Neural progenitor cell (in vitro differentiated cells): ENCODE measurements around the gene PRRC2A. TPM values are rescaled to one million over a fixed set of nuclear protein-coding genes. Genes with fewer than 3 reads are reported as not detected.

Source experiments
- DNase-seq: peaks from one replicate; pipeline ENCODE4 v3.0.0-alpha.2; 2016; ENCODE audit warnings: low spot score
- H2AFZ ChIP-seq: fragments of 200-600 bp; sonication (generic); replicated peaks from 2 replicates; pipeline ENCODE4 v1.6.1; 2016; ENCODE audit warnings: antibody characterized with exemption
- H3F3A ChIP-seq: fragments of 200-600 bp; sonication (generic); 2 replicates; pipeline ENCODE4 v1.6.1; 2016; ENCODE audit warnings: antibody characterized with exemption, low read depth
- H3K27ac ChIP-seq: fragments of 200-600 bp; sonication (generic); 2 replicates; pipeline ENCODE4 v1.5.1; 2016; ENCODE audit warnings: mild to moderate bottlenecking
- H3K27me3 ChIP-seq: fragments of 200-600 bp; sonication (generic); 2 replicates; pipeline ENCODE4 v1.6.1; 2016; ENCODE audit warnings: mild to moderate bottlenecking, moderate library complexity
- H3K36me3 ChIP-seq: fragments of 200-600 bp; sonication (generic); 2 replicates; pipeline ENCODE4 v1.5.1; 2016
- H3K4me1 ChIP-seq: fragments of 200-600 bp; sonication (generic); 2 replicates; pipeline ENCODE4 v1.6.1; 2016; ENCODE audit warnings: mixed run types
- H3K4me2 ChIP-seq: fragments of 200-600 bp; sonication (generic); 2 replicates; pipeline ENCODE4 v1.6.1; 2016
- H3K4me3 ChIP-seq: fragments of 200-600 bp; sonication (generic); 2 replicates; pipeline ENCODE4 v1.5.1; 2016
- H3K79me2 ChIP-seq: fragments of 200-600 bp; sonication (generic); 2 replicates; pipeline ENCODE4 v1.6.1; 2016; ENCODE audit warnings: low read depth
- H3K9ac ChIP-seq: fragments of 200-600 bp; sonication (generic); 2 replicates; pipeline ENCODE4 v1.6.1; 2016
- H3K9me3 ChIP-seq: fragments of 200-600 bp; sonication (generic); 2 replicates; pipeline ENCODE4 v1.5.1; 2016; ENCODE audit warnings: low read depth
- H4K20me1 ChIP-seq: fragments of 200-600 bp; sonication (generic); 2 replicates; pipeline ENCODE4 v1.6.1; 2016; ENCODE audit warnings: low read depth
- H3K27ac Mint-ChIP-seq: 3 replicates; pipeline ENCODE4 v1.8.0; 2021; ENCODE audit warnings: mixed read lengths
- H3K27me3 Mint-ChIP-seq: 2 replicates; pipeline ENCODE4 v1.8.0; 2022; ENCODE audit warnings: low read depth, mild to moderate bottlenecking, inconsistent platforms, moderate library complexity, mixed read lengths; ENCODE audit not compliant: insufficient read depth
- H3K36me3 Mint-ChIP-seq: 3 replicates; pipeline ENCODE4 v1.8.0; 2021; ENCODE audit warnings: mixed read lengths
- H3K4me1 Mint-ChIP-seq: 3 replicates; pipeline ENCODE4 v1.8.0; 2021; ENCODE audit warnings: mixed read lengths
- H3K4me3 Mint-ChIP-seq: 3 replicates; pipeline ENCODE4 v1.8.0; 2021; ENCODE audit warnings: mild to moderate bottlenecking, moderate library complexity, mixed read lengths
- H3K9me3 Mint-ChIP-seq: 3 replicates; pipeline ENCODE4 v1.8.0; 2020; ENCODE audit warnings: mixed read lengths
- EZH2 ChIP-seq: fragments of 200-600 bp; sonication (generic); IDR thresholded peaks from 2 replicates; pipeline ENCODE4 v1.6.1; 2017; ENCODE audit warnings: antibody characterized with exemption, mild to moderate bottlenecking, moderate library complexity
- EZH2phosphoT487 ChIP-seq: fragments of 200-600 bp; sonication (generic); IDR thresholded peaks from 2 replicates; pipeline ENCODE4 v1.6.1; 2017; ENCODE audit warnings: antibody characterized with exemption
- total RNA-seq: library from RNA; depleted of rRNA; stranded (reverse); fragments of >200 nt; gene quantifications from 2 replicates; pipeline ENCODE4 v1.2.3, GENCODE V29; 2015; ENCODE audit warnings: low replicate concordance
- TF ChIP-seq, protein P1 (sequence below): fragments of 200-600 bp; sonication (generic); IDR thresholded peaks from 2 replicates; pipeline ENCODE4 v1.5.1; 2017; ENCODE audit warnings: antibody characterized with exemption, mild to moderate bottlenecking

Gene PRRC2A
- total RNA-seq, 1 donor from 2014 or later, result 55.5 TPM

DNA sequence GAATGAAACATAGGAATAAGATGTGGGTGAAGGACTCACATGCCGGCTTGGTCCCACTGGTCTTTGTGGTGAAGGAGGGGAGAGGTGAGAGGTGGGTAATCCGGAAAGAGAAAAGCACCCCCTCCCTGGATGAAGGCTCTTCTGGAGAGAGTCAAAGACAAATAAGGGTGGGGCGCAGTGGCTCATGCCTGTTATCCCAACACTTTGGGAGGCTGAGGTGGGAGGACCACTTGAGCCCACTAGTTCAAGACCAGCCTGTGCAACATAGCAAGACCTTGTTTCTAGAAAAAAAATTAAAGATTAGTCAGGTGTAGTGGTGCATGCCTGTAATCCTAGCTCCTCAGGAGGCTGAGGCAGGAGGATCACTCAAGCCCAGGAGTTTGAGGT, 41.4 kb upstream of the PRRC2A start:
- no peaks in the 10 kb centered on the region for H4K20me1 ChIP-seq
- H3K4me3 ChIP-seq, result no peak overlapping the region
- H3F3A ChIP-seq, result no peaks in the 10 kb centered on the region
- no peak for DNase-seq
- peaks cover 11% of the 10 kb centered on the region for H3K4me1 ChIP-seq
- H3K4me2 ChIP-seq, result no peak overlapping the region
- no peaks in the 10 kb centered on the region for H3K79me2 ChIP-seq
- H3K36me3 ChIP-seq, result no peaks in the 10 kb centered on the region
- H3K9me3 ChIP-seq, result no peaks in the 10 kb centered on the region
- Mint-ChIP-seq H3K27me3 (peaks cover 20% of the 10 kb centered on the region), H3K36me3 (no peaks in the 10 kb centered on the region), H3K27ac (no peak overlapping the region), H3K4me1 (peaks cover 15% of the 10 kb centered on the region), H3K4me3 (peak overlapping the region; percentile 42), H3K9me3 (no peaks in the 10 kb centered on the region)
- TF ChIP-seq, protein P1, sequence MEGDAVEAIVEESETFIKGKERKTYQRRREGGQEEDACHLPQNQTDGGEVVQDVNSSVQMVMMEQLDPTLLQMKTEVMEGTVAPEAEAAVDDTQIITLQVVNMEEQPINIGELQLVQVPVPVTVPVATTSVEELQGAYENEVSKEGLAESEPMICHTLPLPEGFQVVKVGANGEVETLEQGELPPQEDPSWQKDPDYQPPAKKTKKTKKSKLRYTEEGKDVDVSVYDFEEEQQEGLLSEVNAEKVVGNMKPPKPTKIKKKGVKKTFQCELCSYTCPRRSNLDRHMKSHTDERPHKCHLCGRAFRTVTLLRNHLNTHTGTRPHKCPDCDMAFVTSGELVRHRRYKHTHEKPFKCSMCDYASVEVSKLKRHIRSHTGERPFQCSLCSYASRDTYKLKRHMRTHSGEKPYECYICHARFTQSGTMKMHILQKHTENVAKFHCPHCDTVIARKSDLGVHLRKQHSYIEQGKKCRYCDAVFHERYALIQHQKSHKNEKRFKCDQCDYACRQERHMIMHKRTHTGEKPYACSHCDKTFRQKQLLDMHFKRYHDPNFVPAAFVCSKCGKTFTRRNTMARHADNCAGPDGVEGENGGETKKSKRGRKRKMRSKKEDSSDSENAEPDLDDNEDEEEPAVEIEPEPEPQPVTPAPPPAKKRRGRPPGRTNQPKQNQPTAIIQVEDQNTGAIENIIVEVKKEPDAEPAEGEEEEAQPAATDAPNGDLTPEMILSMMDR, result no peak
- TF ChIP-seq EZH2phosphoT487 (no peak), EZH2 (no peak)
- H2AFZ ChIP-seq, result no peak overlapping the region
- H3K27me3 ChIP-seq, result peaks cover 9% of the 10 kb centered on the region
- H3K9ac ChIP-seq, result no peak overlapping the region
- no peak overlapping the region for H3K27ac ChIP-seq

DNA sequence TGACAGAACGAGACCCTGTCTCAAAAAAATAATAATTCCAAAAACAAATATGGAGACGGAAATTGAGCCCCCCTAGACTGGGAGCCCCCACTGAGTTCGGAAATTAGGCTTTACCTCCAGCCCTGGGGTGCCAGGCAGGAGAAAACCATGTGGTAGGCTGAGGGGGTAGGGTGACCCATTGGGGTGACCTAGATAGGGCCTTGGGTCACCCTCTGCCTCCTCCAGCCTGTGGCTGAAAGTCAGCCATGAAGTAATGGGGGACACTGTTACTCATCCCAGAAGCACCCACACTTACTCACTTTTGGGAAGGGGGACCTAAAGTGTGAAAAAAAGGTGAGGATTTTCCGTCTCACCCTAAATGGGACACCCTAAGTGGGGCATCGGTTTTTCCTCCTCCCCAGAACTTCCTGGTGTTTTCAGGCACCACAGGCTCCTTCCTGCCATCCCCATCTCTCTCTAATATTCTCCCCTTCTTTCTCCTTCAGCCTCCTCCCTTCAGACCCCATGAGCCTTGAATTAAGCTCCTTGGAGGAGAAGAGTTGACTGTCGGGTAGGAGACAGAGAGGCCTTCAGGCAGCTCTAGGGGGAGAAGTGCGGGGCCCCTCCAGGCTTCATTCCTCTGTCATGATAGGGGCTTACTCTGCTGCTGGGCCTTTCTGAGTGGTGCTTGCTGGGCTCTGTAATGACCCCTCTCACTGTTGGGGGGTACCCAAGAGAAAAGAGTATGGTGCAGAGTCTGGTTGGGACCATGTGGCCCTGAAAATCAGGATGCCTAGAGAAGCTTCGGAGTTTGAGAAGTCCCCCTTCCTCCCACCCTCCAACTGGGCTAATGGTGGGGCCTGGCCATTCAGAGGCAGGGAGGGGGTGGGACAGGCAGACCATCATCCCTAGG, 40.7 kb upstream of the PRRC2A start:
- Histone ChIP-seq H3K27me3 (peaks cover 9% of the 10 kb centered on the region), H2AFZ (no peak overlapping the region), H3K27ac (no peak overlapping the region), H3K4me1 (peaks cover 11% of the 10 kb centered on the region), H3K9me3 (no peaks in the 10 kb centered on the region), H3K36me3 (no peaks in the 10 kb centered on the region), H3K9ac (no peak overlapping the region), H3K4me3 (no peak overlapping the region), H3F3A (no peaks in the 10 kb centered on the region), H3K79me2 (no peaks in the 10 kb centered on the region), H4K20me1 (no peaks in the 10 kb centered on the region), H3K4me2 (peak overlapping the region; percentile 94)
- no peaks in the 10 kb centered on the region for H3K36me3 Mint-ChIP-seq
- H3K9me3 Mint-ChIP-seq, result no peaks in the 10 kb centered on the region
- H3K27me3 Mint-ChIP-seq, result peaks cover 20% of the 10 kb centered on the region
- TF ChIP-seq EZH2phosphoT487 (no peak), EZH2 (no peak)
- TF ChIP-seq, protein P1, result no peak
- peak overlapping the region; percentile 95 for H3K4me3 Mint-ChIP-seq
- no peak overlapping the region for H3K27ac Mint-ChIP-seq
- DNase-seq, result no peak
- peaks cover 15% of the 10 kb centered on the region for H3K4me1 Mint-ChIP-seq

DNA sequence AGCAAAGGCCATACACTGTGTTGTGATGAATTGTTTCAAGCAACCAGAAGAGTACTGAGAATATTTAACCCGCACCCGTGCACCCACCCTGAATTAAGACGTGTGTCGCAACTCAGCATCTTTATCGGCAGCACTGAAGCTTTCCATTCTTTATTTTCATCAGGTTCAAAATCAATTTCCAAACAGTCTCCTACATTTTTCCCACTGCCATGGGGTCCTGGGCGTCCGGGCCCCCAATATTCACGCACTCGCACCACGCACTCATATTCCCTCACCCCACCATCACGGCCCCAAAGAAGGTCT, 40.1 kb upstream of the PRRC2A start:
- Histone ChIP-seq H3F3A (no peaks in the 10 kb centered on the region), H3K4me3 (peak overlapping the region; percentile 69), H3K27ac (no peak overlapping the region), H3K9ac (no peak overlapping the region), H2AFZ (peak overlapping the region; percentile 87), H3K27me3 (peaks cover 9% of the 10 kb centered on the region), H3K9me3 (no peaks in the 10 kb centered on the region), H3K79me2 (no peaks in the 10 kb centered on the region), H3K4me2 (peak overlapping the region; percentile 94), H4K20me1 (no peaks in the 10 kb centered on the region), H3K4me1 (peaks cover 11% of the 10 kb centered on the region), H3K36me3 (no peaks in the 10 kb centered on the region)
- H3K9me3 Mint-ChIP-seq, result no peaks in the 10 kb centered on the region
- H3K27ac Mint-ChIP-seq, result peak overlapping the region; percentile 86
- peaks cover 15% of the 10 kb centered on the region for H3K4me1 Mint-ChIP-seq
- TF ChIP-seq EZH2phosphoT487 (no peak), EZH2 (no peak)
- TF ChIP-seq, protein P1, result no peak
- peak overlapping the region; percentile 95 for H3K4me3 Mint-ChIP-seq
- no peaks in the 10 kb centered on the region for H3K36me3 Mint-ChIP-seq
- DNase-seq, result no peak
- peaks cover 20% of the 10 kb centered on the region for H3K27me3 Mint-ChIP-seq
